Esophagus squamous epithelium (tissue), 5 donors: Measurements from ENCODE around the gene LRIG2. TPM values are rescaled to one million over a fixed set of nuclear protein-coding genes. Genes with fewer than 3 reads are reported as not detected.

ENCODE experiments used
- DNase-seq: peaks from one replicate; lab custom pipeline; 2025; lab: John Stamatoyannopoulos, UW
- H3K27ac ChIP-seq, 4 donors: fragments of 200-600 bp; sonication (generic); one replicate each; pipeline ENCODE4 v1.5.1; 2016 to 2019; ENCODE audit warnings: mild to moderate bottlenecking in 1 of 4
- H3K27me3 ChIP-seq, 4 donors: fragments of 200-600 bp; sonication (generic); 1 replicate in 3 of 4; 2 replicates in 1 of 4; pipeline versions ENCODE4 v1.5.1 to v1.6.0; 2017 to 2021; ENCODE audit warnings: antibody characterized with exemption in 1 of 4
- H3K36me3 ChIP-seq, 3 donors: fragments of 200-600 bp; sonication (generic); one replicate each; pipeline ENCODE4 v1.5.1; 2016 to 2019
- H3K4me1 ChIP-seq, 3 donors: fragments of 200-600 bp; sonication (generic); one replicate each; pipeline ENCODE4 v1.5.1; 2017 to 2019
- H3K4me3 ChIP-seq, 4 donors: fragments of 200-600 bp; sonication (generic); 1 replicate in 3 of 4; 2 replicates in 1 of 4; pipeline ENCODE4 v1.5.1; 2016 to 2019; ENCODE audit warnings: mild to moderate bottlenecking in 2 of 4, moderate library complexity in 1 of 4
- H3K9me3 ChIP-seq, 3 donors: fragments of 200-600 bp; sonication (generic); one replicate each; pipeline ENCODE4 v1.5.1; 2016 to 2019
- CTCF ChIP-seq, 6 experiments: fragments of 450-650 bp in 4 of 6; fragments of 200-600 bp in 2 of 6; sonication (generic) in 2 of 6; IDR thresholded peaks; one replicate each; pipeline ENCODE4 v1.5.1; 2016 to 2019; ENCODE audit warnings: antibody characterized with exemption in 6 of 6, mild to moderate bottlenecking in 4 of 6, moderate library complexity in 4 of 6
- POLR2A ChIP-seq, 4 donors: fragments of 450-650 bp; IDR thresholded peaks; one replicate each; pipeline ENCODE4 v1.6.1; 2017; ENCODE audit warnings: antibody characterized with exemption in 4 of 4, mild to moderate bottlenecking in 4 of 4, moderate library complexity in 3 of 4
- WGBS, 2 donors: methylation state at CpG; one replicate each; pipeline ENCODE4 v1.1.5; 2018; 5-methylcytosine and 5-hydroxymethylcytosine counted together
- intact Hi-C: fragments of 100-400 bp; cut with DNase I; formaldehyde crosslinking; loops from one replicate; pipeline ENCODE4 v1.15.0; 2022
- total RNA-seq, 4 donors: library from RNA; depleted of rRNA; stranded (reverse); fragments of >200 nt; gene quantifications; one replicate each; pipeline ENCODE4 v1.1.0, GENCODE V29; 2016
- donor health status: DM: yes; HTN: yes; CAD: no.

The LRIG2 gene
- total RNA-seq, 4 donors from 2014 or later: 8.9 to 18.3 (median 11.6) TPM

GRCh38 chr1:113096493-113096892 is 23.5 kb downstream of the LRIG2 start:
- Histone ChIP-seq H3K4me1 (peaks cover 0 to under 1% (median 0%) of the 10 kb centered on the region in 3 donors), H3K4me3 (no peak overlapping the region), H3K27me3 (no peaks in the 10 kb centered on the region), H3K9me3 (no peaks in the 10 kb centered on the region), H3K36me3 (peaks cover 0 to 90% (median 33%) of the 10 kb centered on the region in 3 donors), H3K27ac (no peak overlapping the region)
- WGBS, 2 donors: 89 to 91% methylated on average over 3 of the region's 3 CpGs
- no peak for DNase-seq
- intact Hi-C loops: no loop called here
- TF ChIP-seq POLR2A (IDR thresholded peaks at IDR 0.05): no peak

- no peaks in the 10 kb centered on the region for H3K27me3 ChIP-seq
- no peak overlapping the region for H3K4me3 ChIP-seq
- H3K36me3 ChIP-seq: peaks cover 0 to 100% (median 45%) of the 10 kb centered on the region in 3 donors
- no peaks in the 10 kb centered on the region for H3K9me3 ChIP-seq
- intact Hi-C loops: no loop called here
- no peak for TF ChIP-seq CTCF (IDR thresholded peaks at IDR 0.05)
- peaks cover 0 to 8% (median 0%) of the 10 kb centered on the region in 3 donors for H3K4me1 ChIP-seq
- no peak for DNase-seq
- no peak overlapping the region for H3K27ac ChIP-seq
Measured at GRCh38 chr1:113101588-113101987, 28.6 kb downstream of the LRIG2 start.

GRCh38 chr1:113103048-113103447 is 30.1 kb downstream of the LRIG2 start:
- Histone ChIP-seq H3K4me3 (no peak overlapping the region), H3K27me3 (no peaks in the 10 kb centered on the region), H3K9me3 (no peaks in the 10 kb centered on the region), H3K4me1 (peaks cover 0 to 8% (median 0%) of the 10 kb centered on the region in 3 donors), H3K27ac (no peak overlapping the region), H3K36me3 (peaks cover 0 to 100% (median 46%) of the 10 kb centered on the region in 3 donors)
- no peak for TF ChIP-seq CTCF (IDR thresholded peaks at IDR 0.05)
- no peak for TF ChIP-seq POLR2A (IDR thresholded peaks at IDR 0.05)
- no peak for DNase-seq
- intact Hi-C loops: no loop called here
- WGBS, 2 donors: 38 to 71% methylated on average over 1 of the region's 1 CpG

- TF ChIP-seq POLR2A (IDR thresholded peaks at IDR 0.05) (no peak), CTCF (IDR thresholded peaks at IDR 0.05) (no peak)
- Histone ChIP-seq H3K4me1 (peaks cover 0 to 8% (median 0%) of the 10 kb centered on the region in 3 donors), H3K9me3 (no peaks in the 10 kb centered on the region), H3K4me3 (no peak overlapping the region), H3K27me3 (no peaks in the 10 kb centered on the region), H3K27ac (no peak overlapping the region), H3K36me3 (peaks cover 0 to 100% (median 37%) of the 10 kb centered on the region in 3 donors)
- no peak for DNase-seq
- intact Hi-C loops: no loop called here
Measured at GRCh38 chr1:113103977-113104376, 31.0 kb downstream of the LRIG2 start.

GRCh38 chr1:113106910-113107309 is 33.9 kb downstream of the LRIG2 start:
- DNase-seq: no peak
- intact Hi-C loops: no loop called here
- Histone ChIP-seq H3K4me1 (peaks cover 0 to 8% (median 0%) of the 10 kb centered on the region in 3 donors), H3K4me3 (no peak overlapping the region), H3K27ac (no peak overlapping the region), H3K27me3 (no peaks in the 10 kb centered on the region), H3K36me3 (peaks cover 5 to 100% (median 31%) of the 10 kb centered on the region in 3 donors), H3K9me3 (no peaks in the 10 kb centered on the region)
- 85 to 93% methylated on average over 2 of the region's 2 CpGs for WGBS, 2 donors
- TF ChIP-seq POLR2A (IDR thresholded peaks at IDR 0.05) (no peak), CTCF (IDR thresholded peaks at IDR 0.05) (no peak)
